ENCODE results near the gene CRYBG1. TPM values are rescaled to one million over a fixed set of nuclear protein-coding genes. Genes with fewer than 3 reads are reported as not detected.
A peak's percentile ranks its signal among the peaks of the same experiment; 100 is the strongest.
"Not testable (repeated sequence)": the region's sequence is repeated elsewhere in the genome, so short reads cannot be mapped to it uniquely, and the experiment has no call there.

The CRYBG1 gene
- total RNA-seq, 2 donors from 2014 or later: 2.5 to 2.7 TPM

DNA sequence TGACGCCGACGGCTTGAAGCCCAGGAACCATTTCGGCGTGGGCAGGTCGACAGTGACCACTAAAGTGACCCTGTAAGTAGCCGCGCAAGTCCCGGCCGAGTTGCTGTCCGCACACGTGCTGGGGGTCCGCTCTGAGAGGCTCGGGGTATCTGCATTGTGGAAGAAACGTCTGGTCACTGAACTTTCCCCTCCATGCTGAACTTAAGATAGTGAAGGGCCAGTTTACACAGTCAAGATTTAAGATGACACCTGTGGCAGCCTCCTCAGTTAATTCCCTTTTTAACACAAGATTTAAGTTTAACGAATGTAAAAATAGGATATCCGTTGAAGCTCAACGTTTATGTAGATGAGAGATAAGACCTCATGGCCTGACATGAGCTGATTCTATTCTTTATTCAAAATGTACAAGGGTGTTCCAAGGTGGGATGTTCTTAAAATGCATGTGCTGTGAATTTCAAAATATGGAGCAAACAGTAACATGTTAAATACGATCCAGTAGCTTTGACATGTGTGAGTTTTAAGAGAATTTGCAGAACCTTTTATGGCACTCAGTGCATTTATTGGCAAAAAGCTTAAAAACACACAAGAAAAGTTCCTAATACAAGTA, 152.6 kb downstream of the CRYBG1 start:
- 19 to 21% methylated on average over 17 to 19 of the region's 19 CpGs for WGBS, 2 experiments (ENCODE audit: insufficient coverage in 1 of 2, insufficient read length in 1 of 2)
- Histone ChIP-seq H3K9me3 (ENCODE audit: control insufficient read depth, low read length) (peaks cover 5% of the 10 kb centered on the region), H3K4me1 (ENCODE audit: control insufficient read depth, insufficient read depth, low read length) (peaks cover 3% of the 10 kb centered on the region), H3K27me3 (ENCODE audit: control insufficient read depth, insufficient read depth, low read length, poor library complexity, severe bottlenecking) (peaks cover 74% of the 10 kb centered on the region), H3K36me3 (ENCODE audit: control insufficient read depth, insufficient read depth, low read length) (no peaks in the 10 kb centered on the region), H3K4me3 (ENCODE audit: low read length) (no peak overlapping the region), H3K9ac (ENCODE audit: extremely low read depth, low read length, poor library complexity, severe bottlenecking) (no peak overlapping the region), H3K27ac (ENCODE audit: low read depth, low read length) (no peak overlapping the region)
- Mint-ChIP-seq H3K9me3 (no peaks in the 10 kb centered on the region), H3K36me3 (ENCODE audit: low read depth) (no peaks in the 10 kb centered on the region), H3K27ac (no peak overlapping the region), H3K27me3 (ENCODE audit: insufficient read depth) (peaks cover 72% of the 10 kb centered on the region), H3K4me1 (peaks cover 12% of the 10 kb centered on the region), H3K4me3 (peak overlapping the region; percentile 55)
- DNase-seq: no peak
- TF ChIP-seq, protein P1, sequence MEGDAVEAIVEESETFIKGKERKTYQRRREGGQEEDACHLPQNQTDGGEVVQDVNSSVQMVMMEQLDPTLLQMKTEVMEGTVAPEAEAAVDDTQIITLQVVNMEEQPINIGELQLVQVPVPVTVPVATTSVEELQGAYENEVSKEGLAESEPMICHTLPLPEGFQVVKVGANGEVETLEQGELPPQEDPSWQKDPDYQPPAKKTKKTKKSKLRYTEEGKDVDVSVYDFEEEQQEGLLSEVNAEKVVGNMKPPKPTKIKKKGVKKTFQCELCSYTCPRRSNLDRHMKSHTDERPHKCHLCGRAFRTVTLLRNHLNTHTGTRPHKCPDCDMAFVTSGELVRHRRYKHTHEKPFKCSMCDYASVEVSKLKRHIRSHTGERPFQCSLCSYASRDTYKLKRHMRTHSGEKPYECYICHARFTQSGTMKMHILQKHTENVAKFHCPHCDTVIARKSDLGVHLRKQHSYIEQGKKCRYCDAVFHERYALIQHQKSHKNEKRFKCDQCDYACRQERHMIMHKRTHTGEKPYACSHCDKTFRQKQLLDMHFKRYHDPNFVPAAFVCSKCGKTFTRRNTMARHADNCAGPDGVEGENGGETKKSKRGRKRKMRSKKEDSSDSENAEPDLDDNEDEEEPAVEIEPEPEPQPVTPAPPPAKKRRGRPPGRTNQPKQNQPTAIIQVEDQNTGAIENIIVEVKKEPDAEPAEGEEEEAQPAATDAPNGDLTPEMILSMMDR (conservative IDR thresholded peaks at IDR 0.05): no peak

DNA sequence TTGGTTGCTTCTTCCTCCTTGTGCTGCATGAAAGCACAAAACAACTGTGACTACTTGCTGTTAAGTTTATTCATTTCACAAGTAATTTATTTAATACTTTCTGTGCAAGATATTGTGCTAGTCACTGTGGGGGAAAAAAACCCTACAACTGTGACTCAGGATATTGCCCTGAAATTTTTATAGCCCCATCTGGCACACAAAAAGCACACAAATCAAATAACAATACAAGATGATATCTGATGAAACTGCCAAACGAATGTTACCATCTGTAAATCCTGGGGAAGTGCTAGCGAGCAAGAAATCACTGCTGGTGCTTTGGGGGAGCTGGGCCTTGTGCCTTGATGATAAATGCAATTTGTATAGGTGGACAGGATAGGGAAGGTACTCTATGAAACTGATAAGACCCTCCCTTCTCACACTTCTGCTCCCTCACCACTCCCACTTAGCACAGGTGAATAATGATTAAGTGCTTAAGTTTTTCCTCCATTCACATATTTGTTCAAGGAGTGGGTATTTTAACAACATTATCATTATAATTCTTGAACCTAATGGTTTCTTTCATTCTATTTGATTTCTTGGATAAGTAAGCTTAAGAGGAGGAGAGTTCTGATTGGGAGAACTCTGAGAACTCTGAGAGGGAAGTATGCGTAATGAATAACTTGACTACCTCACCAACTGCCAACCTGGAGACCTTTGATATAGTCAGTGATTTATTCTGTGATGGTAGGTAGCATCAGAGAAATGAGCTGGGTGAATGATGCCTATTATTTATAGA, 153.5 kb downstream of the CRYBG1 start:
- Mint-ChIP-seq H3K27ac (no peak overlapping the region), H3K4me3 (no peak overlapping the region), H3K36me3 (ENCODE audit: low read depth) (no peaks in the 10 kb centered on the region), H3K27me3 (ENCODE audit: insufficient read depth) (peaks cover 63% of the 10 kb centered on the region), H3K4me1 (peaks cover 12% of the 10 kb centered on the region), H3K9me3 (no peaks in the 10 kb centered on the region)
- Histone ChIP-seq H3K36me3 (ENCODE audit: control insufficient read depth, insufficient read depth, low read length) (no peaks in the 10 kb centered on the region), H3K27ac (ENCODE audit: low read depth, low read length) (no peak overlapping the region), H3K9ac (ENCODE audit: extremely low read depth, low read length, poor library complexity, severe bottlenecking) (no peak overlapping the region), H3K9me3 (ENCODE audit: control insufficient read depth, low read length) (no peaks in the 10 kb centered on the region), H3K4me3 (ENCODE audit: low read length) (no peak overlapping the region), H3K4me1 (ENCODE audit: control insufficient read depth, insufficient read depth, low read length) (peaks cover 3% of the 10 kb centered on the region), H3K27me3 (ENCODE audit: control insufficient read depth, insufficient read depth, low read length, poor library complexity, severe bottlenecking) (peaks cover 65% of the 10 kb centered on the region)
- DNase-seq: no peak
- WGBS, 2 experiments (ENCODE audit: insufficient coverage in 1 of 2, insufficient read length in 1 of 2): 68% methylated on average over 3 of the region's 3 CpGs; no CpG with 5 or more reads in 1 of the 2 experiments
- TF ChIP-seq, protein P1 (conservative IDR thresholded peaks at IDR 0.05): no peak

DNA sequence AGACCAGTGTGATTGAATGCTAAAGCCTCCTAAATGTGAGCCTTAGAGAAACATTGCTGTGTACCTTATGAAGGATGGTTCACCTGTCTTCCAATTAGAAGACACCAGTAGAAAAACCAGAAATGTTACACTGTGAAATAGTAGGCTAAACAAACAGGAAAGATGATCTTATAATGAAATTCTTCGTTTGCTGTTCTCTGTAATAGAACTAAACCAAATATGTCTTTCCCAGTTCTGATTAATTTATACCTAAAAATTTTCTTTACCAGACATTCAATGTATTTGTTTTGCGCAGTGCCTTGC, 154.0 kb downstream of the CRYBG1 start:
- no peak overlapping the region for H3K9ac ChIP-seq (ENCODE audit: extremely low read depth, low read length, poor library complexity, severe bottlenecking)
- H3K9me3 ChIP-seq (ENCODE audit: control insufficient read depth, low read length): no peaks in the 10 kb centered on the region
- TF ChIP-seq, protein P1 (conservative IDR thresholded peaks at IDR 0.05): no peak
- DNase-seq: no peak
- H3K36me3 Mint-ChIP-seq (ENCODE audit: low read depth): no peaks in the 10 kb centered on the region
- no peak overlapping the region for H3K27ac Mint-ChIP-seq
- no peaks in the 10 kb centered on the region for H3K9me3 Mint-ChIP-seq
- no peak overlapping the region for H3K4me3 ChIP-seq (ENCODE audit: low read length)
- WGBS, 2 experiments (ENCODE audit: insufficient coverage in 1 of 2, insufficient read length in 1 of 2): 60 to 96% methylated on average over 1 to 2 of the region's 2 CpGs
- peaks cover 3% of the 10 kb centered on the region for H3K4me1 ChIP-seq (ENCODE audit: control insufficient read depth, insufficient read depth, low read length)
- no peak overlapping the region for H3K4me3 Mint-ChIP-seq
- peaks cover 59% of the 10 kb centered on the region for H3K27me3 Mint-ChIP-seq (ENCODE audit: insufficient read depth)
- H3K36me3 ChIP-seq (ENCODE audit: control insufficient read depth, insufficient read depth, low read length): no peaks in the 10 kb centered on the region
- H3K4me1 Mint-ChIP-seq: peaks cover 11% of the 10 kb centered on the region
- H3K27me3 ChIP-seq (ENCODE audit: control insufficient read depth, insufficient read depth, low read length, poor library complexity, severe bottlenecking): peaks cover 59% of the 10 kb centered on the region
- no peak overlapping the region for H3K27ac ChIP-seq (ENCODE audit: low read depth, low read length)

DNA sequence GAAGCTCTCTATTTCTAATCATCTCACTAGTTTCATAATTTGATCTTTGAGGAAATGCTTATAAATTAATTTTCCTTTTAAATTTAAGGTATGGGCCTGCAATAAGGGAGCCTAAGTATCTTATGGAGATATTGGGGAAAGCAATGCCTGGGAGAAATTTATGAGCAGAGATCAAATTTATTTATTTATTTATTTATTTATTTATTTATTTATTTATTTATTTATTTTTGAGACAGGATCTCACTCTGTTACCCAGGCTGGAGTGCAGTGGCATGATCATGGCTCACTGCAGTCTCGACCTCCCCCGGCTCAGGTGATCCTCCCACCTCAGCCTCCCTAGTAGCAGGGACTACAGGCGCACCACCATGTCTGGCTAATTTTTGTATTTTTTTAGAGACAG, 155.1 kb downstream of the CRYBG1 start:
- H3K4me3 Mint-ChIP-seq; H3K27ac ChIP-seq (ENCODE audit: low read depth, low read length); H3K36me3 Mint-ChIP-seq (ENCODE audit: low read depth); H3K4me1 Mint-ChIP-seq; H3K4me3 ChIP-seq (ENCODE audit: low read length); H3K4me1 ChIP-seq (ENCODE audit: control insufficient read depth, insufficient read depth, low read length); H3K9me3 Mint-ChIP-seq; H3K36me3 ChIP-seq (ENCODE audit: control insufficient read depth, insufficient read depth, low read length); H3K9me3 ChIP-seq (ENCODE audit: control insufficient read depth, low read length); DNase-seq; H3K27ac Mint-ChIP-seq; H3K9ac ChIP-seq (ENCODE audit: extremely low read depth, low read length, poor library complexity, severe bottlenecking): not testable (repeated sequence)
- WGBS, 2 experiments (ENCODE audit: insufficient coverage in 1 of 2, insufficient read length in 1 of 2): 88 to 100% methylated on average over 2 to 3 of the region's 3 CpGs
- peaks cover 50% of the 10 kb centered on the region for H3K27me3 Mint-ChIP-seq (ENCODE audit: insufficient read depth)
- H3K27me3 ChIP-seq (ENCODE audit: control insufficient read depth, insufficient read depth, low read length, poor library complexity, severe bottlenecking): peaks cover 55% of the 10 kb centered on the region

Measured in endodermal cell (in vitro differentiated cells).